GM23338 (cell line): ENCODE data around the gene PRAMEF11. TPM values are rescaled to one million over a fixed set of nuclear protein-coding genes. Genes with fewer than 3 reads are reported as not detected.
"Not testable (repeated sequence)": the region's sequence is repeated elsewhere in the genome, so short reads cannot be mapped to it uniquely, and the experiment has no call there.

Source experiments
- ATAC-seq: fragments of 200-7000 bp; cut with Tn5 transposase; 3 replicates; pipeline ENCODE4 v1.9.1; 2020
- DNase-seq: peaks from one replicate; pipeline ENCODE4 v3.0.0-alpha.2; 2015; ENCODE audit warnings: low spot score
- H2AFZ ChIP-seq: fragments of 200-600 bp; sonication (generic); 2 replicates; pipeline ENCODE4 v1.8.0; 2016; ENCODE audit warnings: antibody characterized with exemption, mild to moderate bottlenecking, moderate library complexity
- H3F3A ChIP-seq: fragments of 200-600 bp; sonication (generic); replicated peaks from 2 replicates; pipeline ENCODE4 v1.8.0; 2017; ENCODE audit warnings: antibody characterized with exemption, mixed run types, low read depth
- H3K27ac ChIP-seq: fragments of 200-600 bp; sonication (generic); 2 replicates; pipeline ENCODE4 v1.6.1; 2016; ENCODE audit warnings: low read depth
- H3K27me3 ChIP-seq: fragments of 200-600 bp; sonication (generic); 2 replicates; pipeline ENCODE4 v1.8.0; 2016; ENCODE audit warnings: mild to moderate bottlenecking, mixed run types, moderate library complexity; ENCODE audit not compliant: insufficient read depth
- H3K36me3 ChIP-seq: fragments of 200-600 bp; sonication (generic); 2 replicates; pipeline ENCODE4 v1.8.0; 2016; ENCODE audit warnings: mild to moderate bottlenecking; ENCODE audit not compliant: insufficient read depth
- H3K4me1 ChIP-seq: fragments of 200-600 bp; sonication (generic); 2 replicates; pipeline ENCODE4 v1.8.0; 2016; ENCODE audit warnings: mild to moderate bottlenecking, moderate library complexity; ENCODE audit not compliant: insufficient read depth
- H3K4me2 ChIP-seq: fragments of 200-600 bp; sonication (generic); 2 replicates; pipeline ENCODE4 v1.7.1; 2017; ENCODE audit warnings: mixed run types
- H3K4me3 ChIP-seq: fragments of 200-600 bp; sonication (generic); 2 replicates; pipeline ENCODE4 v1.6.1; 2016; ENCODE audit warnings: mixed run types
- H3K79me2 ChIP-seq: fragments of 200-600 bp; sonication (generic); replicated peaks from 2 replicates; pipeline ENCODE4 v1.8.0; 2017; ENCODE audit warnings: mild to moderate bottlenecking; ENCODE audit not compliant: insufficient read depth
- H3K9me2 ChIP-seq: fragments of 200-600 bp; sonication (generic); 2 replicates; pipeline ENCODE4 v1.8.0; 2017; ENCODE audit not compliant: insufficient read depth
- H4K20me1 ChIP-seq: fragments of 200-600 bp; sonication (generic); replicated peaks from 2 replicates; pipeline ENCODE4 v1.8.0; 2017; ENCODE audit warnings: mild to moderate bottlenecking; ENCODE audit not compliant: insufficient read depth
- H3K27ac Mint-ChIP-seq: 2 replicates; pipeline ENCODE4 v1.8.0; 2020; ENCODE audit warnings: inconsistent platforms, mild to moderate bottlenecking, moderate library complexity, mixed read lengths
- H3K27me3 Mint-ChIP-seq: 3 replicates; pipeline ENCODE4 v1.8.0; 2022; ENCODE audit warnings: low read depth, mild to moderate bottlenecking, moderate library complexity, mixed read lengths, inconsistent platforms; ENCODE audit not compliant: insufficient read depth, poor library complexity
- H3K36me3 Mint-ChIP-seq: 3 replicates; pipeline ENCODE4 v1.8.0; 2021; ENCODE audit warnings: low read depth, mild to moderate bottlenecking, inconsistent platforms, moderate library complexity, mixed read lengths
- H3K4me1 Mint-ChIP-seq: 3 replicates; pipeline ENCODE4 v1.8.0; 2020; ENCODE audit warnings: mild to moderate bottlenecking, inconsistent platforms, mixed read lengths
- H3K4me3 Mint-ChIP-seq: 3 replicates; pipeline ENCODE4 v1.8.0; 2021; ENCODE audit warnings: moderate library complexity, mild to moderate bottlenecking, inconsistent platforms, mixed read lengths
- H3K9me3 Mint-ChIP-seq: 3 replicates; pipeline ENCODE4 v1.8.0; 2020; ENCODE audit warnings: moderate library complexity, mild to moderate bottlenecking, inconsistent platforms, mixed read lengths
- ETS1 ChIP-seq: IDR thresholded peaks from 2 replicates; pipeline ENCODE4 v1.6.1; 2016; ENCODE audit warnings: antibody characterized with exemption
- EZH2 ChIP-seq: fragments of 200-600 bp; sonication (generic); IDR thresholded peaks from one replicate; pipeline ENCODE4 v1.8.0; 2017; ENCODE audit warnings: antibody characterized with exemption, mild to moderate bottlenecking, low read depth; ENCODE audit not compliant: unreplicated experiment
- EZH2phosphoT487 ChIP-seq: fragments of 200-600 bp; sonication (generic); IDR thresholded peaks from one replicate; pipeline ENCODE4 v1.8.1; 2018; ENCODE audit warnings: antibody characterized with exemption; ENCODE audit not compliant: unreplicated experiment
- JUNB ChIP-seq: IDR thresholded peaks from one replicate; pipeline ENCODE4 v1.6.1; 2016; ENCODE audit warnings: antibody characterized with exemption; ENCODE audit not compliant: unreplicated experiment
- NANOG ChIP-seq: IDR thresholded peaks from 2 replicates; pipeline ENCODE4 v1.6.1; 2016; ENCODE audit warnings: antibody characterized with exemption, borderline replicate concordance
- POLR2AphosphoS5 ChIP-seq: IDR thresholded peaks from 2 replicates; pipeline ENCODE4 v1.6.1; 2016; ENCODE audit warnings: antibody characterized with exemption, low read depth
- REST ChIP-seq: IDR thresholded peaks from one replicate; pipeline ENCODE4 v1.6.1; 2018; ENCODE audit warnings: antibody characterized with exemption; ENCODE audit not compliant: unreplicated experiment
- ZNF114 ChIP-seq: fragments of 250-450 bp; sonication (Bioruptor Pico); IDR thresholded peaks from 2 replicates; pipeline ENCODE4 v1.5.0; 2020; ENCODE audit warnings: mild to moderate bottlenecking, moderate library complexity
- ZNF331 ChIP-seq: fragments of 250-450 bp; sonication (Bioruptor Pico); IDR thresholded peaks from 2 replicates; pipeline ENCODE4 v1.5.0; 2020; ENCODE audit warnings: low read depth, mild to moderate bottlenecking, moderate library complexity
- polyA plus RNA-seq: library from polyadenylated mRNA; unstranded; fragments of >200 nt; fragmentation: Nextera tagmentation; extraction: Ambion mirVana; gene quantifications from 2 replicates; pipeline ENCODE4 v1.2.1, GENCODE V29; 2016
- total RNA-seq: library from RNA; depleted of rRNA; stranded (reverse); fragments of >200 nt; shearing (Covaris generic); gene quantifications from 2 replicates; pipeline ENCODE4 v1.2.3, GENCODE V29; 2014

Gene PRAMEF11
- total and polyA plus RNA-seq, 2 experiments from 2014 or later: not detected

DNA sequence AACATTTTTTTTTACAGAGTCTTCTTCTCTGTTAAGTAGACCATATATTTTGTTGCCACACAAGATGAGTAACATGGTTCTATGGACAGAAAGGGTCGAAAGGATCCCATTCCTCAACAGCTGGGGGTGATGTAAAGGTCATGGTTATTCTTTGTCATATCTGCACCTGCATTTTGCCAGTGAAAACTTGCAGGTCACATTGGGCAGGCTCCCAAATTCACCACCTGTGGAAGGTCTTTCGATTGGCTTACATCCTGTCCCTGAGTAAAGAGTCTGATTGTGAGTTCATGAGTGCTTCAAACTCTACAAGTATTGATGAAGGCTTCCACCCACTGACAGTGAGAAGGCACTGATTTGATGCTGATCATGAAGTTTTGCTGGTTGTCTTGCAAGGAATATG, 2.0 kb upstream of the PRAMEF11 start:
- Mint-ChIP-seq H3K9me3 (peaks cover 65% of the 10 kb centered on the region), H3K36me3 (peaks cover 17% of the 10 kb centered on the region)
- H2AFZ ChIP-seq, H3K9me2 ChIP-seq, H3K4me3 ChIP-seq, H3K27ac ChIP-seq, H3K27me3 Mint-ChIP-seq, H3K4me1 ChIP-seq, ATAC-seq, H4K20me1 ChIP-seq, DNase-seq, H3K4me2 ChIP-seq, H3K79me2 ChIP-seq, H3K4me3 Mint-ChIP-seq, H3K27ac Mint-ChIP-seq, H3K4me1 Mint-ChIP-seq, H3K27me3 ChIP-seq, H3K36me3 ChIP-seq, H3F3A ChIP-seq: not testable (repeated sequence)

GRCh38 chr1:12819061-12819460, 12.1 kb downstream of the PRAMEF11 start:
- H3K4me2 ChIP-seq, ATAC-seq: not testable (repeated sequence)

DNA sequence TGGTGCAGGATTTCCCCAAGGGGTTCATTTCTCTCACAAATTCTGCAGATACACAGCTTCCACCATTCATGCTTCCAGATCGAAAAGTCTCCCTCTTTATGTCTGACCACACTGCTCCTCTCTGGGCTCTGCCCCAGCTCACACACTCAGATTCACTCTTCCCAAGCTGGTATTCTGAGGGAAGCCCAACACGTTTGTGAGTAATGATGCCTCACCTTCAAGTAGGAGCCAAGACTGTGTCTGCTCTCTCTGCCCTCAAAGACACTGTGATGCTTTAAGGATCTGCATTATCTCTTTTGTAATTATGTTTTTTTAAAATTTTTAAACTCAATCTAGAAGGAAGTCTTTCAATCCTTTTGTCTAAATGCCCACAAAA, 19.8 kb downstream of the PRAMEF11 start:
- Histone ChIP-seq H3K79me2 (no peaks in the 10 kb centered on the region), H2AFZ (no peak overlapping the region), H3K36me3 (no peaks in the 10 kb centered on the region), H3K4me1 (no peaks in the 10 kb centered on the region), H3K27ac (no peak overlapping the region), H3K4me2 (no peak overlapping the region), H3F3A (no peaks in the 10 kb centered on the region), H3K4me3 (no peak overlapping the region), H4K20me1 (no peaks in the 10 kb centered on the region), H3K27me3 (no peaks in the 10 kb centered on the region), H3K9me2 (no peaks in the 10 kb centered on the region)
- Mint-ChIP-seq H3K4me1 (no peaks in the 10 kb centered on the region), H3K9me3 (peaks cover 86% of the 10 kb centered on the region), H3K27me3 (peaks cover 2% of the 10 kb centered on the region), H3K27ac (no peak overlapping the region), H3K4me3 (no peak overlapping the region), H3K36me3 (peaks cover 39% of the 10 kb centered on the region)
- ATAC-seq: no peak
- no peak for DNase-seq
- no peak for TF ChIP-seq REST
- TF ChIP-seq ZNF331 (CRISPR knock-in tag): no peak
- TF ChIP-seq ETS1: no peak
- no peak for TF ChIP-seq ZNF114 (CRISPR knock-in tag)
- no peak for TF ChIP-seq NANOG
- no peak for TF ChIP-seq POLR2AphosphoS5
- no peak for TF ChIP-seq JUNB
- TF ChIP-seq EZH2: no peak
- no peak for TF ChIP-seq EZH2phosphoT487

More at GRCh38 chr1:12819061-12819460, 12.1 kb downstream of the PRAMEF11 start:
- H3K9me2 ChIP-seq, H3K4me1 ChIP-seq, H3K27ac Mint-ChIP-seq, H2AFZ ChIP-seq, H3K27ac ChIP-seq, H3K4me1 Mint-ChIP-seq, H3K79me2 ChIP-seq, H3F3A ChIP-seq, H3K4me3 ChIP-seq, H3K36me3 ChIP-seq, DNase-seq, H4K20me1 ChIP-seq, H3K4me3 Mint-ChIP-seq, H3K27me3 Mint-ChIP-seq, H3K27me3 ChIP-seq: not testable (repeated sequence)
- Mint-ChIP-seq H3K36me3 (peaks cover 12% of the 10 kb centered on the region; the same call in 2 of the 3 replicates), H3K9me3 (peaks cover 70% of the 10 kb centered on the region)
